Right atrium auricular region (tissue), 2 donors: ENCODE data around the gene SUPT6H. TPM values are rescaled to one million over a fixed set of nuclear protein-coding genes. Genes with fewer than 3 reads are reported as not detected.

Source experiments
- DNase-seq: peaks from one replicate; pipeline ENCODE4 v3.0.0-alpha.2; 2019; ENCODE audit warnings: low spot score
- H3K27ac ChIP-seq, 2 donors: fragments of 200-600 bp; sonication (generic); 1 replicate in 1 of 2; 2 replicates in 1 of 2; pipeline ENCODE4 v1.5.1; 2016 to 2019
- H3K27me3 ChIP-seq, 2 donors: fragments of 200-600 bp; sonication (generic); one replicate each; pipeline versions ENCODE4 v1.5.1 to v1.6.0; 2017 to 2019
- H3K36me3 ChIP-seq: fragments of 200-600 bp; sonication (generic); one replicate; pipeline ENCODE4 v1.5.1; 2016
- H3K4me1 ChIP-seq, 2 donors: fragments of 200-600 bp; sonication (generic); one replicate each; pipeline versions ENCODE4 v1.5.1 to v1.6.0; 2017 to 2019
- H3K4me3 ChIP-seq, 2 donors: fragments of 200-600 bp; sonication (generic); 1 replicate in 1 of 2; 2 replicates in 1 of 2; pipeline ENCODE4 v1.5.1; 2017 to 2019; ENCODE audit warnings: mild to moderate bottlenecking in 1 of 2, moderate library complexity in 1 of 2
- H3K9me3 ChIP-seq, 2 donors: fragments of 200-600 bp; sonication (generic); one replicate each; pipeline ENCODE4 v1.5.1; 2019
- total RNA-seq, 2 donors: library from RNA; depleted of rRNA; stranded (reverse); fragments of >200 nt; gene quantifications; one replicate each; pipeline ENCODE4 v1.1.0, GENCODE V29; 2016
- TF ChIP-seq, protein P1 (sequence below), 2 donors: fragments of 200-600 bp; sonication (generic); IDR thresholded peaks; one replicate each; pipeline ENCODE4 v1.5.1; 2019; ENCODE audit warnings: antibody characterized with exemption in 2 of 2

SUPT6H gene
- total RNA-seq, 2 donors from 2014 or later, result 28.5 to 45.4 TPM

DNA sequence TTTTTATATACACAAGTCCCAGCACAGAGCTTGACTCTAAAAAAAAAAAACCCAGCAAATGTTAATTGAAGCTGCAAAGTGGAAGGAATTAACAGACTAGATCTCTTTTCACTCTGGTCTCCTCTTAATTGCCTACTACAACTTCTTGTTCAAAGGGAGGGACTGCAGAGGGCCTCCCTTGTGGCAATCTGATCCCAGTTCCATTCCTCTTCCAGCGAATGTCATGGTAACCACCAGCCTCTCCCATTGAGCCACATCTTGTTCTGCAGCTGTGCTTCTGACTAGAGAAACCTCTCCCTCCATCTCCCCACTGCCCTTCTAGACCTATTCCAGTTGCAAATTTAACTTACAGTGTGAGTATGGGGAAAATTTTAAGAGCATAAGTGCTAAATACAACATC is 5.9 kb downstream of the SUPT6H start:
- peaks cover 0 to 17% of the 10 kb centered on the region in 2 donors for H3K4me1 ChIP-seq
- TF ChIP-seq, protein P1, sequence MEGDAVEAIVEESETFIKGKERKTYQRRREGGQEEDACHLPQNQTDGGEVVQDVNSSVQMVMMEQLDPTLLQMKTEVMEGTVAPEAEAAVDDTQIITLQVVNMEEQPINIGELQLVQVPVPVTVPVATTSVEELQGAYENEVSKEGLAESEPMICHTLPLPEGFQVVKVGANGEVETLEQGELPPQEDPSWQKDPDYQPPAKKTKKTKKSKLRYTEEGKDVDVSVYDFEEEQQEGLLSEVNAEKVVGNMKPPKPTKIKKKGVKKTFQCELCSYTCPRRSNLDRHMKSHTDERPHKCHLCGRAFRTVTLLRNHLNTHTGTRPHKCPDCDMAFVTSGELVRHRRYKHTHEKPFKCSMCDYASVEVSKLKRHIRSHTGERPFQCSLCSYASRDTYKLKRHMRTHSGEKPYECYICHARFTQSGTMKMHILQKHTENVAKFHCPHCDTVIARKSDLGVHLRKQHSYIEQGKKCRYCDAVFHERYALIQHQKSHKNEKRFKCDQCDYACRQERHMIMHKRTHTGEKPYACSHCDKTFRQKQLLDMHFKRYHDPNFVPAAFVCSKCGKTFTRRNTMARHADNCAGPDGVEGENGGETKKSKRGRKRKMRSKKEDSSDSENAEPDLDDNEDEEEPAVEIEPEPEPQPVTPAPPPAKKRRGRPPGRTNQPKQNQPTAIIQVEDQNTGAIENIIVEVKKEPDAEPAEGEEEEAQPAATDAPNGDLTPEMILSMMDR (IDR thresholded peaks at IDR 0.05), result no peak
- DNase-seq, result no peak
- no peaks in the 10 kb centered on the region for H3K9me3 ChIP-seq
- H3K27ac ChIP-seq, result no peak overlapping the region
- no peak overlapping the region for H3K4me3 ChIP-seq
- H3K27me3 ChIP-seq, result no peaks in the 10 kb centered on the region
- peaks cover 42% of the 10 kb centered on the region for H3K36me3 ChIP-seq

DNA sequence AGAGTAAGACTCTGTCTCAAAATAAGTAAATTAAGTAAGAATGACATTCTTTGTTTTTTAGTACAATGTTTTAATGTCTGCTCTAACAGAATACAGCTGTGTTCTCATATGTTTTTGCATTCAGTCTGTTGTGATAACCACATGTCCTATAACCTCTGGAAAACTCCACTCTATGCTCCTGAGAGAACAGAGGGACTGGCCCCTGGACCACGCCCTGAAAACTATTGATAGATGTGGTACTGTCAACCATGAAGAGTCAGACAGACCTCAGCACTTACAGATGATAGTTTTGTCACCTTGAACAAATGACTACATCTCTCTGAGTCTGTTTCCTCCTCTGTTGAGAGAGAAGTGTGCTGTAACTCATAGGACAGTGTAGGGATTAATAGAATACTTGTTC is 7.9 kb downstream of the SUPT6H start:
- Histone ChIP-seq H3K4me3 (no peak overlapping the region), H3K4me1 (no peaks in the 10 kb centered on the region), H3K27ac (no peak overlapping the region), H3K27me3 (no peaks in the 10 kb centered on the region), H3K9me3 (no peaks in the 10 kb centered on the region), H3K36me3 (peaks cover 62% of the 10 kb centered on the region)
- no peak for DNase-seq
- TF ChIP-seq, protein P1 (IDR thresholded peaks at IDR 0.05), result no peak

DNA sequence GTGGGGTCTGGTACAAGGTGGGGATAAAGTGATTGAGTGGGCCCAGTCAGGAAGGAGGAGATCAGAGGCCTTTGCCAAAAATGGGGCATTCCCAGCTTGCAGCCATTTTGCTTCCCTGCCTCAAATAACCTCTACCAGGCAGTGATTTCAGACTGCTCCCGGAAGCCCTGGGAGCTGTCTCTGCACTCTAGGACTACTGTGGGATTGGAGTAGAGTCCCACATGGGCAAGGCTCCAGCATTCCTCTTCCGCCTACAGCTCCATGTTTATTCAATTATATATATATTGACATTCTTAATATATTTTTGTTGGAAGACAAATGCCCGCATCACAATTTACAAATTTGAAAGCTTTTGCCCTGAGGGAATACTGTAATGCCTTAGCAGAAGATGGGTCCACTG is 13.5 kb downstream of the SUPT6H start:
- no peak overlapping the region for H3K27ac ChIP-seq
- TF ChIP-seq, protein P1 (IDR thresholded peaks at IDR 0.05), result no peak
- H3K4me3 ChIP-seq, result no peak overlapping the region
- H3K27me3 ChIP-seq, result no peaks in the 10 kb centered on the region
- no peak for DNase-seq
- no peaks in the 10 kb centered on the region for H3K4me1 ChIP-seq
- H3K36me3 ChIP-seq, result peaks cover 100% of the 10 kb centered on the region
- H3K9me3 ChIP-seq, result no peaks in the 10 kb centered on the region

DNA sequence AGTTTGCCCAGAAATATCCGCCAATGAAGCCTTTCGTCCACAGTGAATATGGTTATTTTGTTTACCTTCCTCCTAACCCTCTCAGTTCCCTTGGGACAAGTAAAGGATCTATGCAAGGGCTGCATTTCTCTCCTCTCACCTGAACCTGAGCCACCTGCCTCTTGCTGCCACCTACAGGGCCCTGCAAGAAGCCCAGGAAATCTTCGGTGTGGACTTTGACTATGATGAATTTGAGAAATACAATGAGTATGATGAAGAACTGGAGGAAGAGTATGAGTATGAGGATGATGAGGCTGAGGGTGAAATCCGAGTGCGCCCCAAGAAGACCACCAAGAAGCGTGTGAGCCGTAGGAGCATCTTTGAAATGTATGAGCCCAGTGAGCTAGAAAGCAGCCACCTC is 14.0 kb downstream of the SUPT6H start:
- H3K27ac ChIP-seq, result no peak overlapping the region
- H3K4me3 ChIP-seq, result no peak overlapping the region
- no peaks in the 10 kb centered on the region for H3K4me1 ChIP-seq
- H3K27me3 ChIP-seq, result no peaks in the 10 kb centered on the region
- no peaks in the 10 kb centered on the region for H3K9me3 ChIP-seq
- TF ChIP-seq, protein P1 (IDR thresholded peaks at IDR 0.05), result no peak
- DNase-seq, result no peak
- peaks cover 99% of the 10 kb centered on the region for H3K36me3 ChIP-seq

DNA sequence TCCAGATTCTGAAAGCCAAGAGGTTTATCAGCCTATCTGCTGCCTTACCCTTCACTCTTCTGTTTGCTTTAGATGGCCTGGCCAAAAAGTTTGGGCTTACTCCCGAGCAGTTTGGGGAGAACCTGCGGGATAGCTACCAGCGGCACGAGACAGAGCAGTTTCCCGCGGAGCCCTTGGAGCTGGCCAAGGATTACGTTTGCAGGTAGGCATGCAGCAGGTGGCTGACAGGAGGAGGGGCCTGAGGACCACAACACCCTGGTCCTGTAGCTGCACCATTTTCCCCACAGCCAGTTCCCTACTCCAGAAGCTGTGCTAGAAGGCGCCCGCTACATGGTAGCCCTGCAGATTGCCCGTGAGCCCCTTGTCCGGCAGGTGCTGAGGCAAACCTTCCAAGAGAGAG is 20.6 kb downstream of the SUPT6H start:
- Histone ChIP-seq H3K27me3 (no peaks in the 10 kb centered on the region), H3K4me3 (no peak overlapping the region), H3K27ac (no peak overlapping the region), H3K36me3 (peaks cover 99% of the 10 kb centered on the region), H3K4me1 (no peaks in the 10 kb centered on the region), H3K9me3 (no peaks in the 10 kb centered on the region)
- TF ChIP-seq, protein P1 (IDR thresholded peaks at IDR 0.05), result no peak
- DNase-seq, result no peak

DNA sequence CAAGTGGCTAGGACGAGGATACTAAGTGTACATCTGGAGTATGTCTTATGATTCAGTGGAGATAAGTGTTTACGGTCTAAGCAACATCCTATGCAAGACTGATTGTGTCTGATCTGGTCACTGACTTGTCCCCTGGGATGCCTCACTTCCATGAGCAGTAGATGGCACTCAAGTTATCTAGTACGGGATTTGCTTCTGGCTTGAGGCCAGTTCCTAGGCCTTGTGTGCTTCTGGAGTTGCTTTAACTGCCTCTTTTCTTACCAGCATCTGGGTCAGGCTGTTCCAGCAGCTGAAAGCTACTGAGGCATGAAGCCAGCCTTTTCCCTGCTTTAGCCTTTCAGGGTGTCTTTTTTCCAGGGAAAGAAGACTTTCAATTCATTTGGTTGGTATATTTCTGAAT is 23.0 kb downstream of the SUPT6H start:
- no peaks in the 10 kb centered on the region for H3K9me3 ChIP-seq
- H3K27me3 ChIP-seq, result no peaks in the 10 kb centered on the region
- TF ChIP-seq, protein P1 (IDR thresholded peaks at IDR 0.05), result peak in 1 of 2 donors; percentile 39
- peaks cover 99% of the 10 kb centered on the region for H3K36me3 ChIP-seq
- no peak overlapping the region for H3K27ac ChIP-seq
- H3K4me1 ChIP-seq, result no peaks in the 10 kb centered on the region
- no peak for DNase-seq
- no peak overlapping the region for H3K4me3 ChIP-seq
